Muscle of arm (tissue), 12 donors: ENCODE measurements around the gene CXCR6. TPM values are rescaled to one million over a fixed set of nuclear protein-coding genes. Genes with fewer than 3 reads are reported as not detected.

ENCODE experiments used
- DNase-seq: peaks from one replicate; pipeline ENCODE4 v3.0.0-alpha.2; 2013
- polyA plus RNA-seq, 12 donors: library from polyadenylated mRNA; unstranded; fragments of 120-200 nt; gene quantifications; one replicate each; pipeline ENCODE4 v1.2.1, GENCODE V29; 2013; ENCODE audit not compliant: insufficient read length in 12 of 12

The CXCR6 gene
- polyA plus RNA-seq, 12 donors, result 0.12 to 0.85 (median 0.41) TPM; not detected in 2

- DNase-seq, result peak; percentile 31
These were observed 23.8 kb downstream of the CXCR6 start for GRCh38 chr3:45966950-45967640.

- DNase-seq, result no peak
These were observed 24.5 kb downstream of the CXCR6 start for GRCh38 chr3:45967724-45968123.

GRCh38 chr3:45968149-45968548 is 24.9 kb downstream of the CXCR6 start:
- no peak for DNase-seq

- no peak for DNase-seq
These were observed 25.4 kb downstream of the CXCR6 start for GRCh38 chr3:45968706-45969105.

- no peak for DNase-seq
These were observed 25.9 kb downstream of the CXCR6 start for GRCh38 chr3:45969116-45969515.

GRCh38 chr3:45969953-45970352 is 26.7 kb downstream of the CXCR6 start:
- DNase-seq, result no peak

- DNase-seq, result no peak
These were observed 29.5 kb downstream of the CXCR6 start for GRCh38 chr3:45972534-45973402.

- DNase-seq, result no peak
These were observed 31.4 kb downstream of the CXCR6 start for GRCh38 chr3:45974686-45975085.

- DNase-seq, result no peak
These were observed 32.4 kb downstream of the CXCR6 start for GRCh38 chr3:45975686-45976085.

GRCh38 chr3:45976191-45977091 is 33.2 kb downstream of the CXCR6 start:
- DNase-seq, result no peak

GRCh38 chr3:45978006-45978761 is 34.9 kb downstream of the CXCR6 start:
- DNase-seq, result no peak

GRCh38 chr3:45979378-45979777 is 36.1 kb downstream of the CXCR6 start:
- DNase-seq, result no peak

GRCh38 chr3:45980229-45980813 is 37.1 kb downstream of the CXCR6 start:
- DNase-seq, result no peak

GRCh38 chr3:45980819-45981218 is 37.6 kb downstream of the CXCR6 start:
- DNase-seq, result no peak

- DNase-seq, result no peak
These were observed 38.2 kb downstream of the CXCR6 start for GRCh38 chr3:45981346-45982074.

- no peak for DNase-seq
These were observed 40.5 kb downstream of the CXCR6 start for GRCh38 chr3:45983770-45984169.

GRCh38 chr3:45984331-45985312 is 41.4 kb downstream of the CXCR6 start:
- DNase-seq, result peak; percentile 43

- peak; percentile 35 for DNase-seq
These were observed 42.5 kb downstream of the CXCR6 start for GRCh38 chr3:45985532-45986302.
